Activated T-cell treated with anti-CD3 and anti-CD28 coated beads, Interleukin-2, amount 50 U/mL, for 1 hour (primary cell): ENCODE measurements around the gene CFAP300.
A peak's percentile ranks its signal among the peaks of the same experiment; 100 is the strongest.

Experiments used
- DNase-seq: peaks from one replicate; pipeline ENCODE4 v3.0.0-alpha.2; 2020

The CFAP300 gene

GRCh38 chr11:102047305-102047924 lies at the start of gene CFAP300:
Gene CFAP300 (plus strand): TSS chr11:102047437. CDS start chr11:102047471, 34 bp downstream.
- peak; percentile 26 for DNase-seq

- DNase-seq = no peak
Observed at GRCh38 chr11:102001657-102002338, 45.4 kb upstream of the CFAP300 start.

GRCh38 chr11:102004220-102004619 lies 43.0 kb upstream of the CFAP300 start:
- DNase-seq = no peak

- no peak for DNase-seq
Observed at GRCh38 chr11:102005306-102005705, 41.9 kb upstream of the CFAP300 start.

GRCh38 chr11:102006835-102007566 lies 40.2 kb upstream of the CFAP300 start:
- DNase-seq = no peak

GRCh38 chr11:102007567-102008437 lies 39.4 kb upstream of the CFAP300 start:
- no peak for DNase-seq

GRCh38 chr11:102010776-102011494 lies 36.3 kb upstream of the CFAP300 start:
- no peak for DNase-seq

GRCh38 chr11:102012946-102013345 lies 34.3 kb upstream of the CFAP300 start:
- no peak for DNase-seq

- DNase-seq = no peak
Observed at GRCh38 chr11:102014756-102015155, 32.5 kb upstream of the CFAP300 start.

GRCh38 chr11:102017026-102017425 lies 30.2 kb upstream of the CFAP300 start:
- no peak for DNase-seq

- no peak for DNase-seq
Observed at GRCh38 chr11:102026217-102026616, 21.0 kb upstream of the CFAP300 start.

GRCh38 chr11:102026959-102027358 lies 20.3 kb upstream of the CFAP300 start:
- DNase-seq = no peak

- no peak for DNase-seq
Observed at GRCh38 chr11:102036757-102037156, 10.5 kb upstream of the CFAP300 start.

- DNase-seq = no peak
Observed at GRCh38 chr11:102046841-102047240, 396 bp upstream of the CFAP300 start.

- DNase-seq = no peak
Observed at GRCh38 chr11:102050927-102051575, 3.8 kb downstream of the CFAP300 start.

GRCh38 chr11:102061276-102061675 lies 14.0 kb downstream of the CFAP300 start:
- DNase-seq = no peak

GRCh38 chr11:102062106-102062505 lies 14.9 kb downstream of the CFAP300 start:
- no peak for DNase-seq

- no peak for DNase-seq
Observed at GRCh38 chr11:102064316-102064715, 17.1 kb downstream of the CFAP300 start.

GRCh38 chr11:102070766-102071165 lies 23.5 kb downstream of the CFAP300 start:
- no peak for DNase-seq

GRCh38 chr11:102071497-102072472 lies 24.5 kb downstream of the CFAP300 start:
- DNase-seq = no peak
